GM12801 (cell line): ENCODE results near the gene PDF.

ENCODE experiments used
- CTCF ChIP-seq: IDR thresholded peaks from one replicate; pipeline ENCODE4 v1.5.1; 2011; ENCODE audit warnings: control low read depth; ENCODE audit not compliant: insufficient read length; ENCODE audit errors: extremely low read depth

The PDF gene

GRCh38 chr16:69301861-69302260 is 28.5 kb downstream of the PDF start:
- TF ChIP-seq CTCF, result no peak

GRCh38 chr16:69301187-69301586 is 29.2 kb downstream of the PDF start:
- TF ChIP-seq CTCF, result no peak

- TF ChIP-seq CTCF, result no peak
These were observed 32.1 kb downstream of the PDF start for GRCh38 chr16:69298261-69298660.

GRCh38 chr16:69294051-69294450 is 36.3 kb downstream of the PDF start:
- TF ChIP-seq CTCF, result no peak

- TF ChIP-seq CTCF, result no peak
These were observed 37.0 kb downstream of the PDF start for GRCh38 chr16:69293401-69293800.

GRCh38 chr16:69286941-69287713 is 43.3 kb downstream of the PDF start:
- TF ChIP-seq CTCF, result no peak

GRCh38 chr16:69285240-69285639 is 45.1 kb downstream of the PDF start:
- TF ChIP-seq CTCF, result no peak
